K562 (cell line): ENCODE results near the gene BLVRA. TPM values are rescaled to one million over a fixed set of nuclear protein-coding genes. Genes with fewer than 3 reads are reported as not detected.

Experiments
- ATAC-seq: fragments of 200-7000 bp; cut with Tn5 transposase; 3 replicates; pipeline ENCODE4 v1.9.1; 2020; ENCODE audit warnings: moderate library complexity
- BruUV-seq: library from RNA; stranded (reverse); fragments of 400-500 nt; replicated peaks from 2 replicates; lab custom pipeline; 2021; lab: Mats Ljungman, UMichigan
- CTCF ChIA-PET: fragments of 300-600 bp; formaldehyde crosslinking; extraction: SDS; loops from one replicate; lab custom pipeline; 2021; ENCODE audit warnings: low intra/inter-chr PET ratio; lab: Yijun Ruan, JAX
- POLR2A ChIA-PET: fragments of 300-600, 350-650 bp; sonication (Branson Sonifier 250); formaldehyde crosslinking; extraction: SDS; loops from one replicate; lab custom pipeline; 2021; ENCODE audit warnings: antibody characterized with exemption, inconsistent platforms; lab: Yijun Ruan, JAX
- DNase-seq, 4 experiments: peaks; one replicate each; pipeline versions ENCODE4 v3.0.0 to v3.0.0-alpha.2; 2011 to 2018; ENCODE audit warnings: low spot score in 3 of 4, mixed read lengths in 3 of 4; ENCODE audit errors: extremely low read depth in 1 of 4
- FAIRE-seq: peaks from 2 replicates; lab custom pipeline; 2011; peaks lifted over from hg19 to GRCh38; lab: Jason Lieb, UNC
- H2AFZ ChIP-seq: 2 replicates; pipeline ENCODE4 v1.6.0; 2011; ENCODE audit warnings: low read depth, low read length, control low read depth, inconsistent platforms
- H3K27ac ChIP-seq: fragments of 200-600 bp; 3 replicates; pipeline ENCODE4 v1.8.0; 2011; ENCODE audit warnings: low read depth, mild to moderate bottlenecking, control low read depth, inconsistent platforms, low read length, moderate library complexity, mixed read lengths; ENCODE audit errors: extremely low read depth
- H3K27me3 ChIP-seq, 2 experiments: fragments of 300-600 bp in 1 of 2; 2 replicates in 1 of 2; 3 replicates in 1 of 2; pipeline versions ENCODE4 v1.6.0 to v1.8.0; 2011; ENCODE audit warnings: inconsistent platforms in 2 of 2, low read length in 2 of 2, mild to moderate bottlenecking in 1 of 2, mixed read lengths in 1 of 2, moderate library complexity in 1 of 2; ENCODE audit not compliant: control insufficient read depth in 2 of 2, insufficient read depth in 2 of 2
- H3K36me3 ChIP-seq: fragments of 300-600 bp; 3 replicates; pipeline ENCODE4 v1.8.0; 2011; ENCODE audit warnings: mild to moderate bottlenecking, low read length, inconsistent platforms; ENCODE audit not compliant: control insufficient read depth, insufficient read depth
- H3K4me1 ChIP-seq, 2 experiments: fragments of 200-600 bp in 1 of 2; replicated peaks in 1 of 2; 2 replicates in 1 of 2; 3 replicates in 1 of 2; pipeline versions ENCODE4 v1.5.1 to v1.8.0; 2011; ENCODE audit warnings: inconsistent platforms in 2 of 2, low read length in 2 of 2, mild to moderate bottlenecking in 1 of 2, mixed read lengths in 1 of 2, moderate library complexity in 1 of 2; ENCODE audit not compliant: control insufficient read depth in 2 of 2, insufficient read depth in 2 of 2
- H3K4me2 ChIP-seq: 2 replicates; pipeline ENCODE4 v1.6.1; 2011; ENCODE audit warnings: low read length, control low read depth, inconsistent platforms, mixed read lengths; ENCODE audit not compliant: insufficient read depth
- H3K4me3 ChIP-seq: fragments of 200-600 bp; sonication (generic), shearing (Covaris generic); 2 replicates; pipeline ENCODE4 v1.5.1; 2016; ENCODE audit warnings: control low read depth, inconsistent platforms
- H3K79me2 ChIP-seq: fragments of 200-600 bp; 3 replicates; pipeline ENCODE4 v1.8.0; 2011; ENCODE audit warnings: low read length, inconsistent platforms; ENCODE audit not compliant: control insufficient read depth, insufficient read depth
- H3K9ac ChIP-seq, 2 experiments: 2 replicates each; pipeline versions ENCODE4 v1.6.0 to v1.6.1; 2011; ENCODE audit warnings: low read depth in 2 of 2, low read length in 2 of 2, control low read depth in 1 of 2, inconsistent platforms in 1 of 2, mild to moderate bottlenecking in 1 of 2, mixed read lengths in 1 of 2; ENCODE audit not compliant: insufficient read depth in 1 of 2
- H3K9me1 ChIP-seq: one replicate; pipeline ENCODE4 v1.6.0; 2011; ENCODE audit warnings: inconsistent platforms, mild to moderate bottlenecking, low read length, moderate library complexity; ENCODE audit not compliant: control insufficient read depth, insufficient read depth
- H3K9me3 ChIP-seq: replicated peaks from 2 replicates; pipeline ENCODE4 v1.5.1; 2011; ENCODE audit warnings: low read depth, low read length, inconsistent platforms; ENCODE audit not compliant: control insufficient read depth, insufficient read depth
- H4K20me1 ChIP-seq: replicated peaks from 2 replicates; pipeline ENCODE4 v1.6.1; 2011; ENCODE audit warnings: low read length, inconsistent platforms, mixed read lengths; ENCODE audit not compliant: control insufficient read depth, insufficient read depth
- E2F3 ChIP-seq: fragments of 250-450 bp; sonication (Bioruptor Pico); IDR thresholded peaks from 2 replicates; pipeline ENCODE4 v1.4.0; 2020; ENCODE audit warnings: mild to moderate bottlenecking
- E2F6 ChIP-seq, 2 experiments: IDR thresholded peaks; 2 replicates each; pipeline ENCODE4 v1.6.1; 2011; ENCODE audit warnings: borderline replicate concordance in 1 of 2, control low read depth in 1 of 2, low read depth in 1 of 2, low read length in 1 of 2, mild to moderate bottlenecking in 1 of 2, mixed read lengths in 1 of 2, moderate library complexity in 1 of 2; ENCODE audit not compliant: insufficient read depth in 1 of 2, insufficient read length in 1 of 2, poor library complexity in 1 of 2, severe bottlenecking in 1 of 2; ENCODE audit errors: extremely low read depth in 1 of 2
- GABPA ChIP-seq: fragments of 200-800 bp; sonication (Bioruptor generic); conservative IDR thresholded peaks from 2 replicates; pipeline ENCODE4 v1.6.1; 2016; ENCODE audit warnings: low read depth, missing genetic modification characterization, missing compliant biosample characterization
- HOMEZ ChIP-seq: fragments of 250-450 bp; sonication (Bioruptor Pico); IDR thresholded peaks from 2 replicates; pipeline ENCODE4 v1.4.0; 2020; ENCODE audit warnings: mild to moderate bottlenecking, moderate library complexity
- MAFG ChIP-seq: fragments of 450-650 bp; conservative IDR thresholded peaks from 2 replicates; pipeline ENCODE4 v1.6.1; 2016; ENCODE audit warnings: missing genetic modification characterization, missing compliant biosample characterization
- NRF1 ChIP-seq, 2 experiments: fragments of 450-650 bp; IDR thresholded peaks in 1 of 2; conservative IDR thresholded peaks in 1 of 2; 2 replicates each; pipeline ENCODE4 v1.6.1; 2014; ENCODE audit warnings: mild to moderate bottlenecking in 2 of 2
- PKNOX1 ChIP-seq: fragments of 450-650 bp; IDR thresholded peaks from 2 replicates; pipeline ENCODE4 v1.6.1; 2016
- ZNF212 ChIP-seq: fragments of 450-650 bp; formaldehyde crosslinking; IDR thresholded peaks from 2 replicates; pipeline ENCODE4 v1.4.0; 2020; ENCODE audit warnings: mild to moderate bottlenecking
- ZNF274 ChIP-seq: IDR thresholded peaks from 2 replicates; pipeline ENCODE4 v1.6.1; 2011; ENCODE audit warnings: low read depth, mild to moderate bottlenecking, low read length, moderate library complexity, borderline replicate concordance
- ZNF655 ChIP-seq: fragments of 250-450 bp; sonication (Bioruptor Pico); IDR thresholded peaks from 2 replicates; pipeline ENCODE4 v1.5.0; 2021
- ZSCAN29 ChIP-seq: fragments of 450-650 bp; IDR thresholded peaks from 2 replicates; pipeline ENCODE4 v1.6.1; 2017
- WGBS: fragments of 100-300 bp; shearing (Covaris generic); methylation state at CpG from one replicate; pipeline ENCODE4 v1.1.6; 2016; ENCODE audit warnings: low coverage, mixed read lengths; ENCODE audit not compliant: insufficient coverage; ENCODE audit errors: missing lambda C conversion rate; 5-methylcytosine and 5-hydroxymethylcytosine counted together
- in situ Hi-C: fragments of 300-500 bp; cut with MboI; formaldehyde crosslinking; loops from 4 replicates; pipeline ENCODE4 v1.15.0; 2018; ENCODE audit warnings: inconsistent platforms, mixed read lengths
- intact Hi-C: fragments of 100-400 bp; cut with micrococcal nuclease; formaldehyde crosslinking; loops from 2 replicates; pipeline ENCODE4 v1.14.2; 2022
- polyA plus RNA-seq, 8 experiments: library from polyadenylated mRNA; depleted of rRNA in 4 of 8; stranded (reverse) in 5 of 8; unstranded in 3 of 8; fragments of >200 nt; fragmentation: Nextera tagmentation in 2 of 8; fragmentation: Illumina TruSeq in 1 of 8; extraction: Ambion mirVana in 2 of 8; extraction: Trizol in 1 of 8; gene quantifications; 2 replicates each; pipeline versions ENCODE4 v1.2.1 to v1.2.3, GENCODE V29; 2011 to 2014; ENCODE audit warnings: inconsistent platforms in 1 of 8, missing spikeins in 1 of 8
- total RNA-seq, 7 experiments: library from RNA; depleted of rRNA in 6 of 7; stranded (reverse); fragments of >200 nt in 6 of 7; fragmentation: Illumina TruSeq in 2 of 7; extraction: Trizol in 2 of 7; gene quantifications; 2 replicates each; pipeline versions ENCODE4 v1.2.1 to v1.2.3, GENCODE V29; 2011 to 2021; ENCODE audit warnings: low replicate concordance in 1 of 7

Gene BLVRA
- total and polyA plus RNA-seq, 9 of the 15 experiments (the other 6 are each of a cell fraction or from before 2014, with no cell fraction given), result 48.5 to 147 (median 61.5) TPM

GRCh38 chr7:43769281-43769680, 10.8 kb downstream of the BLVRA start:
- Histone ChIP-seq H3K9me3 (no peaks in the 10 kb centered on the region), H2AFZ (no peak overlapping the region), H3K79me2 (peaks cover 51% of the 10 kb centered on the region), H3K9me1 (no peaks in the 10 kb centered on the region), H3K4me3 (no peak overlapping the region), H3K36me3 (peaks cover 15% of the 10 kb centered on the region), H4K20me1 (0 out of 2 replicates have a peak, but pooled peaks cover 3% of the 10 kb centered on the region), H3K4me1 (peaks cover 45 to 51% of the 10 kb centered on the region in 2 experiments), H3K4me2 (no peak overlapping the region), H3K27ac (no peak overlapping the region), H3K9ac (0 out of 4 replicates have a peak overlapping the region, but pooled peaks of 1 of the 2 experiments have one; percentile 23), H3K27me3 (no peaks in the 10 kb centered on the region)
- in situ Hi-C loops (no loop called here), intact Hi-C loops (loop anchor here (5.0 kb wide), 2 partner anchors 42 to 43 kb away; partner anchors contain the start of gene COA1)
- ATAC-seq (no peak), FAIRE-seq (no peak), DNase-seq (no peak)
- CTCF ChIA-PET, result no interaction called here
- POLR2A ChIA-PET, result interaction anchor here (0.9 to 3.3 kb wide), 2 partner anchors 10 to 15 kb away, joined by 4 to 13 read pairs; partner anchors contain the start of gene BLVRA
- no peak for TF ChIP-seq ZNF274
- TF ChIP-seq E2F3 (CRISPR knock-in tag), result no peak
- no peak for TF ChIP-seq ZNF212
- TF ChIP-seq HOMEZ, result no peak
- no peak for TF ChIP-seq PKNOX1
- no peak for TF ChIP-seq E2F6 (IDR thresholded peaks at IDR 0.05; ENCODE audit: borderline replicate concordance in 1 of 2, extremely low read depth in 1 of 2, insufficient read depth in 1 of 2, insufficient read length in 1 of 2, low read depth in 1 of 2, low read length in 1 of 2, poor library complexity in 1 of 2, severe bottlenecking in 1 of 2)
- TF ChIP-seq GABPA (tag), result no peak
- no peak for TF ChIP-seq ZNF655 (CRISPR knock-in tag)
- no peak for TF ChIP-seq MAFG (tag)
- TF ChIP-seq NRF1 (conservative IDR thresholded peaks at IDR 0.05 in 1 of 2, IDR thresholded peaks at IDR 0.05 in 1 of 2), result no peak
- TF ChIP-seq ZSCAN29, result no peak
- no TSS peak for BruUV-seq
- whole genome bisulfite sequencing, result 77% methylated on average over 5 of the region's 5 CpGs
